ENCODE measurements around the gene HSPA4. TPM values are rescaled to one million over a fixed set of nuclear protein-coding genes. Genes with fewer than 3 reads are reported as not detected.

HSPA4 gene
- total and polyA plus RNA-seq, 12 donors, result 48.0 to 207 (median 96.8) TPM

- no peaks in the 10 kb centered on the region for H3K9me3 ChIP-seq (replicated peaks in 1 of 3)
- TF ChIP-seq POLR2A (IDR thresholded peaks at IDR 0.05), result no peak
- TF ChIP-seq, protein P1, sequence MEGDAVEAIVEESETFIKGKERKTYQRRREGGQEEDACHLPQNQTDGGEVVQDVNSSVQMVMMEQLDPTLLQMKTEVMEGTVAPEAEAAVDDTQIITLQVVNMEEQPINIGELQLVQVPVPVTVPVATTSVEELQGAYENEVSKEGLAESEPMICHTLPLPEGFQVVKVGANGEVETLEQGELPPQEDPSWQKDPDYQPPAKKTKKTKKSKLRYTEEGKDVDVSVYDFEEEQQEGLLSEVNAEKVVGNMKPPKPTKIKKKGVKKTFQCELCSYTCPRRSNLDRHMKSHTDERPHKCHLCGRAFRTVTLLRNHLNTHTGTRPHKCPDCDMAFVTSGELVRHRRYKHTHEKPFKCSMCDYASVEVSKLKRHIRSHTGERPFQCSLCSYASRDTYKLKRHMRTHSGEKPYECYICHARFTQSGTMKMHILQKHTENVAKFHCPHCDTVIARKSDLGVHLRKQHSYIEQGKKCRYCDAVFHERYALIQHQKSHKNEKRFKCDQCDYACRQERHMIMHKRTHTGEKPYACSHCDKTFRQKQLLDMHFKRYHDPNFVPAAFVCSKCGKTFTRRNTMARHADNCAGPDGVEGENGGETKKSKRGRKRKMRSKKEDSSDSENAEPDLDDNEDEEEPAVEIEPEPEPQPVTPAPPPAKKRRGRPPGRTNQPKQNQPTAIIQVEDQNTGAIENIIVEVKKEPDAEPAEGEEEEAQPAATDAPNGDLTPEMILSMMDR (IDR thresholded peaks at IDR 0.05), result no peak
- no peak overlapping the region for H3K4me3 ChIP-seq
- peaks cover 11 to 24% of the 10 kb centered on the region in 2 donors for H3K4me1 ChIP-seq (replicated peaks in 1 of 2)
- intact Hi-C loops (cut with DNase I), result no loop called here
- no peak for DNase-seq
- 91 to 95% (median 94%) methylated on average over 13 to 19 of the region's 19 CpGs for WGBS, 4 donors
- H3K36me3 ChIP-seq (replicated peaks in 1 of 2), result no peaks in the 10 kb centered on the region
- H3K27me3 ChIP-seq, result no peaks in the 10 kb centered on the region
- H3K27ac ChIP-seq, result no peak overlapping the region
Observed at GRCh38 chr5:133047404-133047803, 4.4 kb upstream of the HSPA4 start.

GRCh38 chr5:133048993-133049725 lies 2.7 kb upstream of the HSPA4 start:
- H3K9me3 ChIP-seq (replicated peaks in 1 of 3), result no peaks in the 10 kb centered on the region
- DNase-seq, result no peak
- TF ChIP-seq POLR2A (IDR thresholded peaks at IDR 0.05), result no peak
- TF ChIP-seq, protein P1 (IDR thresholded peaks at IDR 0.05), result no peak
- no peak overlapping the region for H3K4me3 ChIP-seq
- peak overlapping the region in 2 of 5 donors; percentile 50 to 54 for H3K27ac ChIP-seq
- WGBS, 4 donors, result 33 to 43% (median 36%) methylated on average over 6 of the region's 6 CpGs
- no peaks in the 10 kb centered on the region for H3K27me3 ChIP-seq
- intact Hi-C loops (cut with DNase I), result no loop called here
- peaks cover 12 to 38% of the 10 kb centered on the region in 2 donors for H3K4me1 ChIP-seq (replicated peaks in 1 of 2)
- H3K36me3 ChIP-seq (replicated peaks in 1 of 2), result no peaks in the 10 kb centered on the region

GRCh38 chr5:133049726-133050048 lies 2.1 kb upstream of the HSPA4 start:
- Histone ChIP-seq H3K9me3 (replicated peaks in 1 of 3) (no peaks in the 10 kb centered on the region), H3K27me3 (no peaks in the 10 kb centered on the region), H3K27ac (peak overlapping the region in 2 of 5 donors; percentile 50 to 54), H3K4me3 (no peak overlapping the region), H3K36me3 (replicated peaks in 1 of 2) (no peaks in the 10 kb centered on the region), H3K4me1 (replicated peaks in 1 of 2) (peaks cover 10 to 42% of the 10 kb centered on the region in 2 donors)
- DNase-seq, result no peak
- 10 to 39% (median 19%) methylated on average over 1 of the region's 1 CpG for WGBS, 4 donors
- intact Hi-C loops (cut with DNase I), result loop anchor here (10.0 kb wide), 1 partner anchor 85 kb away; the partner anchor contains the start of gene AFF4 (in 2 of the 2)
- TF ChIP-seq, protein P1 (IDR thresholded peaks at IDR 0.05), result no peak
- no peak for TF ChIP-seq POLR2A (IDR thresholded peaks at IDR 0.05)

DNA sequence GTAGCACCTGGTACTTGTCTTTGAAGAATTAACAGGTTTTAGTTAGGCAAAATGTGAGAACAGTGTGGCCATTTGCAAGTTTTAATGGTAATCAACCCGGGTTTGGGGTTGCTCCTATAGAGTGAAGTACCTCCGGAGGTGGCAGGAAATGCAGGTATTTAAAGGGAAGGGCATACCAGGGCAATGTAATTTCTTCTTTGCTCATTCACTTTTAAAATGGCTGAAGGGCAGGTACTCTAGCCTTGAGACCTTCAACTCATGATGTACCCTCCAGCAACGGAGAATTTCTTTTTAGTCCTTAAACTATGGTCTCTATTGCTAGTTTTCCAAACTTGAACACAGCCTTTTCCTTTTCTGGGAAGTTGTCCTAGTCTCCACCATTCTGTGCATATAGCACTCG lies 1.3 kb upstream of the HSPA4 start:
- H3K36me3 ChIP-seq (replicated peaks in 1 of 2), result no peaks in the 10 kb centered on the region
- no peaks in the 10 kb centered on the region for H3K27me3 ChIP-seq
- 37 to 63% (median 43%) methylated on average over 4 of the region's 4 CpGs for WGBS, 4 donors
- peak overlapping the region in 1 of 4 donors; percentile 87 for H3K4me3 ChIP-seq
- no peak for DNase-seq
- H3K27ac ChIP-seq, result peak overlapping the region; percentile 94 to 100 (median 97)
- intact Hi-C loops (cut with DNase I), result loop anchor here (10.0 kb wide), 1 partner anchor 86 kb away; the partner anchor contains the start of gene AFF4 (in 2 of the 2)
- peaks cover 10 to 45% of the 10 kb centered on the region in 2 donors for H3K4me1 ChIP-seq (replicated peaks in 1 of 2)
- no peaks in the 10 kb centered on the region for H3K9me3 ChIP-seq (replicated peaks in 1 of 3)
- no peak for TF ChIP-seq POLR2A (IDR thresholded peaks at IDR 0.05)
- TF ChIP-seq, protein P1 (IDR thresholded peaks at IDR 0.05), result no peak

All from adrenal gland (tissue), 12 donors.